Measurements from ENCODE around the gene ABI2. TPM values are rescaled to one million over a fixed set of nuclear protein-coding genes. Genes with fewer than 3 reads are reported as not detected.
"Not testable (repeated sequence)": the region's sequence is repeated elsewhere in the genome, so short reads cannot be mapped to it uniquely, and the experiment has no call there.

The ABI2 gene
- total RNA-seq, 4 donors from 2014 or later: 10.1 to 28.4 (median 22.0) TPM

GRCh38 chr2:203330434-203330833 is 2.2 kb downstream of the ABI2 start:
- Histone ChIP-seq H3K27ac (no peak overlapping the region), H3K27me3 (no peaks in the 10 kb centered on the region), H3K36me3 (no peaks in the 10 kb centered on the region), H3K4me1 (peaks cover 17% of the 10 kb centered on the region), H3K4me3 (no peak overlapping the region), H3K9me3 (no peaks in the 10 kb centered on the region)
- TF ChIP-seq POLR2AphosphoS5 (IDR thresholded peaks at IDR 0.05) (no peak), EP300 (IDR thresholded peaks at IDR 0.05) (no peak), POLR2A (IDR thresholded peaks at IDR 0.05) (no peak)
- TF ChIP-seq, protein P1, sequence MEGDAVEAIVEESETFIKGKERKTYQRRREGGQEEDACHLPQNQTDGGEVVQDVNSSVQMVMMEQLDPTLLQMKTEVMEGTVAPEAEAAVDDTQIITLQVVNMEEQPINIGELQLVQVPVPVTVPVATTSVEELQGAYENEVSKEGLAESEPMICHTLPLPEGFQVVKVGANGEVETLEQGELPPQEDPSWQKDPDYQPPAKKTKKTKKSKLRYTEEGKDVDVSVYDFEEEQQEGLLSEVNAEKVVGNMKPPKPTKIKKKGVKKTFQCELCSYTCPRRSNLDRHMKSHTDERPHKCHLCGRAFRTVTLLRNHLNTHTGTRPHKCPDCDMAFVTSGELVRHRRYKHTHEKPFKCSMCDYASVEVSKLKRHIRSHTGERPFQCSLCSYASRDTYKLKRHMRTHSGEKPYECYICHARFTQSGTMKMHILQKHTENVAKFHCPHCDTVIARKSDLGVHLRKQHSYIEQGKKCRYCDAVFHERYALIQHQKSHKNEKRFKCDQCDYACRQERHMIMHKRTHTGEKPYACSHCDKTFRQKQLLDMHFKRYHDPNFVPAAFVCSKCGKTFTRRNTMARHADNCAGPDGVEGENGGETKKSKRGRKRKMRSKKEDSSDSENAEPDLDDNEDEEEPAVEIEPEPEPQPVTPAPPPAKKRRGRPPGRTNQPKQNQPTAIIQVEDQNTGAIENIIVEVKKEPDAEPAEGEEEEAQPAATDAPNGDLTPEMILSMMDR (IDR thresholded peaks at IDR 0.05): no peak
- no peak for DNase-seq (ENCODE audit: low spot score in 2 of 2)

GRCh38 chr2:203338322-203338721 is 10.1 kb downstream of the ABI2 start:
- peaks cover 8% of the 10 kb centered on the region for H3K4me1 ChIP-seq
- H3K4me3 ChIP-seq: no peak overlapping the region
- H3K36me3 ChIP-seq: no peaks in the 10 kb centered on the region
- no peaks in the 10 kb centered on the region for H3K9me3 ChIP-seq
- TF ChIP-seq POLR2A (IDR thresholded peaks at IDR 0.05) (no peak), EP300 (IDR thresholded peaks at IDR 0.05) (no peak), POLR2AphosphoS5 (IDR thresholded peaks at IDR 0.05) (no peak)
- TF ChIP-seq, protein P1 (IDR thresholded peaks at IDR 0.05): no peak
- no peak overlapping the region for H3K27ac ChIP-seq
- WGBS: 86% methylated on average over 4 of the region's 4 CpGs
- no peaks in the 10 kb centered on the region for H3K27me3 ChIP-seq
- DNase-seq (ENCODE audit: low spot score in 2 of 2): no peak

DNA sequence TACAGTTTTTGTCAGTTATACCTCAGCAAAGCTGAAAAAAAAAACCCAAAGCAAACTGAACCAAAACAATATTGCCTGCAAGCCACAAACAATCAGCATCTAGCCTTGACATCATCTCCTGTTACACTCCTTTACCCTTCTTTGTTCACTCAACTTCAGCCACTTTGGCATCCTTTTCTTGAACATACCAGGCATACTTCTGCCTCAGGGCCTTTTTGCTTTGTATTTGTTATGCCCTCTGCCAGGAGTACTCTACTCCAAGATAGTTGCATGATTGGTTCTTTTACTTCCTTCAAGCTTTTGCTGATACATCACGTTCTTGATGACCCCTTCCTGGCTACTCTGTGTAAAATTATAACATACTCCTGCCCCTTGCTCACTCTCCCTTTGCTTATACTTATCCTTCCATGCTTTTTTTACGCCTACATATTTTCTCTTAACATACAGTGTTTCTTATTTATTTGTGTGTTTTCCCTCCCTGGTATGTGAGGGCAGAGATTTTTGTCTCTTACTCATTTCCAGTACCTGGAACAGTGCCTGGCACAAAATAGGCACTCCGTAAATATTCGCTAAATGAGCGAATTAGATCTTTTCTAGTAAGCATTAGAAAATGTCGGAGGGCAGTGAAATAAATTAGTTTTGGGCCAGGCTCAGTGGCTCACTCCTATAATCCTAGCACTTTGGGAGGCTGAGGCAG is 12.7 kb downstream of the ABI2 start:
- no peak for TF ChIP-seq EP300 (IDR thresholded peaks at IDR 0.05)
- TF ChIP-seq POLR2AphosphoS5 (IDR thresholded peaks at IDR 0.05): no peak
- no peak for TF ChIP-seq POLR2A (IDR thresholded peaks at IDR 0.05)
- TF ChIP-seq, protein P1 (IDR thresholded peaks at IDR 0.05): no peak
- no peak overlapping the region for H3K27ac ChIP-seq
- H3K27me3 ChIP-seq: no peaks in the 10 kb centered on the region
- H3K9me3 ChIP-seq: no peaks in the 10 kb centered on the region
- DNase-seq (ENCODE audit: low spot score in 2 of 2): no peak
- H3K4me3 ChIP-seq: no peak overlapping the region
- WGBS: 81% methylated on average over 6 of the region's 6 CpGs
- H3K36me3 ChIP-seq: no peaks in the 10 kb centered on the region
- H3K4me1 ChIP-seq: peaks cover 8% of the 10 kb centered on the region

DNA sequence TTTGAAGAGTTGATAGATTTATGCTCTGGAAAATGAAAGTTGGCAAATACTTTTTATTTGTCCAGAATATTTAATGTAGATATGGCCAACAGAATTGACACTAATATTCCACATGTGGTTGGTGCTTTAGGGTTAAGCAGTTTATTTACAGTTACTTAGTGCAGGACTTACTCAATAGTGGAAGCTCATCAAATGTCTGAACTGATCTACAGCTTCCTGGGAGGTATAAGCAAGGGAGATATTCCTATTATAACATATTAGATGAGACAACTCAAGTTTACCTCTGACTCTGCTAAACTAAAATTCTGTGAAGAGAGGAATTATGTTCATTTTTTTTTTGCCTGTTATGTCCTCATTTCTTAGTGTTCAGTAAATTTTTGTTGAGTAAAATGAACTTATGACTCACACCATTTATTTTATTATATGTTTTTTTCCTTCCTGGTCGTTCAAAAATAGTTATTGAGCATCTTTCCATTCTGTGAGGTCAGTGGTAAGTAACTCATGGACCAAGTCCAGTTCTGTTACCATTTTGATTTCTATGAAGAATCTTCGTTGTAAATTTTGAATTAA is 13.6 kb downstream of the ABI2 start:
- no peak for DNase-seq (ENCODE audit: low spot score in 2 of 2)
- no peaks in the 10 kb centered on the region for H3K9me3 ChIP-seq
- no peaks in the 10 kb centered on the region for H3K36me3 ChIP-seq
- H3K27me3 ChIP-seq: no peaks in the 10 kb centered on the region
- peaks cover 8% of the 10 kb centered on the region for H3K4me1 ChIP-seq
- no peak overlapping the region for H3K27ac ChIP-seq
- TF ChIP-seq POLR2AphosphoS5 (IDR thresholded peaks at IDR 0.05) (no peak), POLR2A (IDR thresholded peaks at IDR 0.05) (no peak), EP300 (IDR thresholded peaks at IDR 0.05) (no peak)
- TF ChIP-seq, protein P1 (IDR thresholded peaks at IDR 0.05): no peak
- no peak overlapping the region for H3K4me3 ChIP-seq
- 77% methylated on average over 2 of the region's 2 CpGs for WGBS

DNA sequence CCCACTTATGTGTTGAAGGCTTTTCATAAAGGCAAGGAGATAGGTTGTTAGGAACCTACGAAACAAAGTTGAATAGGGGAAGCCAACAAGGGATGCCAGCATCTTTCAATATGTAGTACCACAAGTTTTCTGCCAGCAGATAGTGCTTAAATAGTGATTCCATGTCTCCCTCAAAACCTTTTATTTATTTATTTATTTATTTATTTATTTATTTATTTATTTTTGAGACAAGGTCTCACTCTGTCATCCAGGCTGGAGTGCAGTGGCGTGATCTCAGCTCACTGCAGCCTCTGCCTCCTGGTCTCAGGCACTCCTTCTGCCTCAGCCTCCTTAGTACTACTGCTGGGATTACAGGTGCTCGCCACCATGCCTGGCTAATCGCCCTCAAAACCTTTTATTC is 14.2 kb downstream of the ABI2 start:
- not testable (repeated sequence) for H3K4me1 ChIP-seq; H3K27ac ChIP-seq; H3K36me3 ChIP-seq; H3K4me3 ChIP-seq; H3K9me3 ChIP-seq; H3K27me3 ChIP-seq; DNase-seq (ENCODE audit: low spot score in 2 of 2)
- WGBS: 96% methylated on average over 4 of the region's 4 CpGs
